Coronary artery (tissue), 2 donors: ENCODE results near the gene USH1C.
A peak's percentile ranks its signal among the peaks of the same experiment; 100 is the strongest.

Experiments
- DNase-seq: peaks from one replicate; pipeline ENCODE4 v3.0.0-alpha.2; 2017; ENCODE audit warnings: low spot score
- H3K27ac ChIP-seq, 2 donors: fragments of 200-600 bp; sonication (generic); one replicate each; pipeline ENCODE4 v1.5.1; 2016 to 2019
- H3K4me3 ChIP-seq: fragments of 200-600 bp; sonication (generic); 2 replicates; pipeline ENCODE4 v1.5.1; 2016; ENCODE audit warnings: mild to moderate bottlenecking, moderate library complexity
- CTCF ChIP-seq: fragments of 200-600 bp; sonication (generic); IDR thresholded peaks from one replicate; pipeline ENCODE4 v1.5.1; 2019; ENCODE audit warnings: antibody characterized with exemption

Gene USH1C

GRCh38 chr11:17486646-17487045, 57.6 kb downstream of the USH1C start:
- no peak overlapping the region for H3K27ac ChIP-seq
- no peak for TF ChIP-seq CTCF

GRCh38 chr11:17483505-17483904, 60.7 kb downstream of the USH1C start:
- Histone ChIP-seq H3K4me3 (no peak overlapping the region), H3K27ac (no peak overlapping the region)
- no peak for TF ChIP-seq CTCF
- no peak for DNase-seq

More at GRCh38 chr11:17486646-17487045, 57.6 kb downstream of the USH1C start:
- DNase-seq: no peak
- H3K4me3 ChIP-seq: no peak overlapping the region

GRCh38 chr11:17481905-17482304, 62.3 kb downstream of the USH1C start:
- TF ChIP-seq CTCF: no peak
- Histone ChIP-seq H3K27ac (no peak overlapping the region), H3K4me3 (no peak overlapping the region)
- DNase-seq: no peak

GRCh38 chr11:17479284-17480214, 64.7 kb downstream of the USH1C start:
- Histone ChIP-seq H3K27ac (no peak overlapping the region), H3K4me3 (no peak overlapping the region)
- TF ChIP-seq CTCF: no peak
- DNase-seq: no peak

GRCh38 chr11:17478070-17478469, 66.1 kb downstream of the USH1C start:
- DNase-seq: no peak
- H3K27ac ChIP-seq: no peak overlapping the region
- TF ChIP-seq CTCF: no peak
- no peak overlapping the region for H3K4me3 ChIP-seq

- no peak overlapping the region for H3K27ac ChIP-seq
- no peak overlapping the region for H3K4me3 ChIP-seq
- DNase-seq: no peak
- TF ChIP-seq CTCF: no peak
Observed at GRCh38 chr11:17477361-17477760, 66.9 kb downstream of the USH1C start.

GRCh38 chr11:17477084-17477333, 67.2 kb downstream of the USH1C start:
- Histone ChIP-seq H3K27ac (no peak overlapping the region), H3K4me3 (peak overlapping the region; percentile 66)
- no peak for DNase-seq
- TF ChIP-seq CTCF: no peak
